Measurements from ENCODE around the gene CD6.

The CD6 gene

DNA sequence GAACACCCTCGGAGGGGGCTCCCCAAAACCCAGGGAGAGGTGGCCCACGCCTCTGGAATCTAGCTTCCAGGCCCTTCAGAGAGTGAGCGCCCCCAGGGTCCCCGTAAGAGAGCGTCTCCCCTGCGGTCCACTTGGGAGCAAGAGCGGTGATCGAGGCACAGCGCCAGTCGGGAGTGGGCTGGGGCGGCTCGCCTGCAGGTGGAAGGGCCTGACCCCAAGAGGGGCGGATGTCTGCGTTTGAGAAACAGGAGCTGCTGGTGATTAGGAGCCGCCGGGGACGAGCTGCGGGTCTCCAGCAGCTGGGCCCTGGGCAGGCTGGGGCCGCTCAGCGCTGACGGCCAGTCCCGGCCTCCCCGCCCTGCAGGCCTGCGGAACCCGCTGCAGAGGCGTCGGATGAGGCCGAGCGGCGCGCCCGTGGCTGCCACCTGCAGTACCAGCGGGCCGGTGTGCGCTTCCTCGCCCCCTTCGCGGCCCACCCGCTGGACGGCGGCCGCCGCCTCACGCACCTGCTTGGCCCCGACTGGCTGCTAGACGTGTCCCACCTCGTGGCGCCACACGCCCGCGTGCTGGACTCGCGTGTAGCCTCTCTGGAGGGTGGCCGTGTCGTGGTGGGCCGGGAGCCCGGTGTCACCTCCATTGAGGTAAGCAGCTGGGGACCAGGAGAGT lies 37.2 kb upstream of the CD6 start:
- in situ Hi-C loops (cut with HindIII; ENCODE audit: low pct_ligation_motif_present, low pct_unique_long_range_greater_than_20kb, low sequenced_read_pairs) = no loop called here
- no peak for DNase-seq

DNA sequence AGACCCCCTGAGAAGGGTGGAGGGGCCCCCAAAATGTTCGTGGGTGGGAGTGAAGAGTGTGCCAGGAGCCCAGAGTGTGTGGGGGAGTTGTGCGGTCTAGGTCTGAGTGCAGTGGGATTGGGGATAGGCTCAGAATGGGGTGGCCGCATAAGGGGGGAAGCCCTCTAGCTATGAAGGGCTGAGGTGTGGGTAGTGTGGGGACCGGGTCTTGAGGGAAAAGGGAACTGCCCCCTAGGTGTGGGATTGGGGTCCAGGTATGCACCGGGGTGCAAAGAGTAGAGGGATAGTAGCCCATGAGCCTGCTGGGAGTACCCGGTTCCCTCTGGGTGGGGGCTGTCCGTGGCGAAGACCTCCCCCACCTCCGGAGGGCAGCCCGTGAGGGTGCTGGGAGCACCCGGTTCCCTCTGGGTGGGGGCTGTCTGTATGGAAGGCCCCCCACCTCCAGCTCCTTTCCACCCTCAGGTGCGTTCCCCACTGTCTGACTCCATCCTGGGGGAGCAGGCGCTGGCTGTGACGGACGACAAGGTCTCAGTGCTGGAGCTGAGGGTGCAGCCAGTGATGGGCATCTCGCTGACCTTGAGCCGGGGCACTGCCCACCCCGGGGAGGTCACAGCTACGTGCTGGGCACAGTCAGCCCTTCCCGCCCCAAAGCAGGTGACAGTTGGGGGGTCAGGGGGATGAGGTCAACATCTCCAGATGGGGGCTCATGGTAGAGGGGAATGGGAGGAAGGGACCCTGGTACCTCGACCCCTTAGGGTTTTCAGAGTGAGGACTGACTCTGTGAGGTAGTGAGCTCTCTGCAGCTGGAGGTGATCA lies 36.5 kb upstream of the CD6 start:
- in situ Hi-C loops (cut with HindIII; ENCODE audit: low pct_ligation_motif_present, low pct_unique_long_range_greater_than_20kb, low sequenced_read_pairs) = no loop called here
- no peak for DNase-seq

DNA sequence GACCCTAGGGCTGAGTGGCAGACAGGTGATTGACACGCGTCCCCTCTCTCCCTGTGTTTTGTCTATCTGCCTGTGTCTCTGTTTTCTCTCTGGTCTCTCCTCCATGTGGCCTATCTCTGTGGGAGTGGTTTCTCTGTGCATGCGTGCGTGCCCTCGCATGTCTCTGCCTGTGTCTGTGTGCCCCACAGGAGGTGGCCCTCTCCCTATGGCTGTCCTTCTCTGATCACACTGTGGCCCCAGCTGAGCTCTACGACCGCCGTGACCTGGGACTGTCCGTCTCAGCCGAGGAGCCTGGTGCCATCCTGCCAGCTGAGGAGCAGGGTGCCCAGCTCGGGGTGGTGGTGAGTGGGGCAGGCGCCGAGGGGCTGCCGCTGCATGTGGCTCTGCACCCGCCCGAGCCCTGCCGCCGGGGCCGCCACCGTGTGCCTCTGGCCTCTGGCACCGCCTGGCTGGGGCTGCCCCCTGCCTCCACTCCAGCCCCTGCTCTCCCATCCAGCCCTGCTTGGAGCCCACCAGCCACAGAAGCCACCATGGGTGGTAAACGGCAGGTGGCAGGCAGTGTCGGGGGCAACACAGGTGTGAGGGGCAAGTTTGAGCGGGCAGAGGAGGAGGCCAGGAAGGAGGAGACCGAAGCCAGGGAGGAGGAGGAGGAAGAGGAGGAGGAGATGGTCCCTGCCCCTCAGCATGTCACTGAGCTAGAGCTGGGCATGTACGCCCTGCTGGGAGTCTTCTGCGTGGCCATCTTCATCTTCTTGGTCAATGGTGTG lies 35.6 kb upstream of the CD6 start:
- in situ Hi-C loops (cut with HindIII; ENCODE audit: low pct_ligation_motif_present, low pct_unique_long_range_greater_than_20kb, low sequenced_read_pairs) = no loop called here
- DNase-seq = no peak

DNA sequence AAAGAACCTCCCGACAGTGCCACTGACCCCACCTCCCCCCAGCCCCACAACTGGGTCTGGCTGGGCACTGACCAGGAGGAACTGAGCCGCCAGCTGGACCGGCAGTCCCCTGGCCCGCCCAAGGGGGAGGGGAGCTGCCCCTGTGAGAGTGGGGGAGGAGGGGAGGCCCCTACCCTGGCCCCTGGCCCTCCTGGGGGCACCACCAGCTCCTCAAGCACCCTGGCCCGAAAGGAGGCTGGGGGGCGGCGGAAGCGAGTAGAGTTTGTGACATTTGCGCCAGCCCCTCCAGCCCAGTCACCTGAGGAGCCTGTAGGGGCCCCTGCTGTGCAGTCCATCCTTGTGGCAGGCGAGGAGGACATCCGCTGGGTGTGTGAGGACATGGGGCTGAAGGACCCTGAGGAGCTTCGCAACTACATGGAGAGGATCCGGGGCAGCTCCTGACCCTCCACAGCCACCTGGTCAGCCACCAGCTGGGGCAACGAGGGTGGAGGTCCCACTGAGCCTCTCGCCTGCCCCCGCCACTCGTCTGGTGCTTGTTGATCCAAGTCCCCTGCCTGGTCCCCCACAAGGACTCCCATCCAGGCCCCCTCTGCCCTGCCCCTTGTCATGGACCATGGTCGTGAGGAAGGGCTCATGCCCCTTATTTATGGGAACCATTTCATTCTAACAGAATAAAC lies 34.9 kb upstream of the CD6 start:
- DNase-seq = no peak
- in situ Hi-C loops (cut with HindIII; ENCODE audit: low pct_ligation_motif_present, low pct_unique_long_range_greater_than_20kb, low sequenced_read_pairs) = no loop called here

DNA sequence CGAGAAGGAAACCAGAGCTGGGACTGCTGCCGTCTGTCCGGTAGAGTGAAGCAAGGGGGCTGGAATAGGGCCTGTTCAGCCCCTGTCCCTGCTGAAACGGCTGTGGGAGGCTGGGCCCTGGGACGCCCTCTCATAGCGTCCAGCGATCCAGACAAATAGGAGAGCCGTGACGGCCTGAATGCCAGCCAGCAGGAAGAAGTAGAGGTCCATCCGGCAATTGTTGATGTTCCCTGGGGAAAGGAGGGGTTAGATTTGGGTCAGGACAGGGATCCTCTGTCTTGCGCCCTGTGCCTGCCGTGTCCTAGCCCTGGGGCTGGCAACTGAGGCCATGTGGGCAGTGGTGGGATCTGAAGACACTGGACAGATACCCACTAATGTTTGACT lies 34.3 kb upstream of the CD6 start:
- no peak for DNase-seq
- in situ Hi-C loops (cut with HindIII; ENCODE audit: low pct_ligation_motif_present, low pct_unique_long_range_greater_than_20kb, low sequenced_read_pairs) = no loop called here

DNA sequence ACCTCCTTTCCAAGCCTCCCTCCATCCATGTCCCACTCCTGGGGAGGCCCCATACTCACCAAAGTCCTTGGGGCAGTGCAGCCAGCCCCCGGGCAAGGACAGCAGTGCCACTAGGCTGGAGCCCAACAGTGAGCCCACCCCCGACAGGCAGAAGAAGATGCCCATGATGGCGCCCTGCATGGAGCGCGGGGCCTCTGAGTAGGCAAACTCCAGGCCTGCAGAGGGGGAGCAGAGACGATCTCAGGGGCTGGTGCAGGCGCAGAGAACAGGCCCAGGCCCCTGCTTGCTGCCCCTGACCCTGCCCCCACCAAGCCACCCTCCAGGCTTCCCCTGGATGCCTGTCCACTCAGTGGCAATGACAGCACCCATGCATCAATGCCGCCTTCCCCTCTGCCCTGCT lies 33.7 kb upstream of the CD6 start:
- in situ Hi-C loops (cut with HindIII; ENCODE audit: low pct_ligation_motif_present, low pct_unique_long_range_greater_than_20kb, low sequenced_read_pairs) = no loop called here
- no peak for DNase-seq

DNA sequence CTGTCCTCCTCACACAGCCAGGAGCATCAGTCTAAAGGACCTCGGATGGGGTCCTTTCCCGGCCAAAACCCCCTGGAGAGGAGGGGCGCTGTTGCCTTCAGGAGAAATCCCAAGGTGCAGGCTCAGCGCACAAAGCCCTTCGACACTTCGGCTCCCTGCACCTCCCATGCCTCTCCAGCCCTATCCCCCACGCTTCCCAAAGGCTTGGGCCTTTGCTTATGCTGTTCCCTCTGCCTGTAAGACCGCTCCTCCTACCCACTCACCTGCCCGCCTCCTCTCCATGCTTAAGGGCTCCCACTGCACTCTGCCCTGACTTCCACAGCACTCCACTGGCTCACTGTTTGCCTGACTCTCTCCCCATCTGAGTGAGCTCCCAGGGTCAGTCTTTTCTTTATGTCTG lies 33.0 kb upstream of the CD6 start:
- DNase-seq = no peak
- in situ Hi-C loops (cut with HindIII; ENCODE audit: low pct_ligation_motif_present, low pct_unique_long_range_greater_than_20kb, low sequenced_read_pairs) = no loop called here

DNA sequence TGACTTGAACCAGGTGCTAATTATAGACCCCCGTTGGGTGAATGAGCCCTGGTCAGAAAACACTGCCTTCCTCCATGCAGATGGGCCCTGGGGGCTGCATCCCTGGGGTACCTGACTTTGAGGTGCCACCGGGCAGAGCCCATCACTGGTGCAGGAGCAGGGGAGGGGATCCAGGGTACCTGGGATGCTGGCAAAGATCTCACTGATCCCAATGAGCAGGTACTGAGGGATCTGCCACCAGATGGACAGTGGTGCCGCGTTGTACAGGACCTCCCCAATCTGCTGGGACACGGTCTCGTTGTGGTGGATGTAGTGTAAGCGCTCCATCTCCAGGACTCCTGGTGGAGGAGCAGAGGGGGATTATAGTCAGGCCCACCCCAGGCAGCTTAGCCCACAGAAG lies 32.2 kb upstream of the CD6 start:
- in situ Hi-C loops (cut with HindIII; ENCODE audit: low pct_ligation_motif_present, low pct_unique_long_range_greater_than_20kb, low sequenced_read_pairs) = no loop called here
- DNase-seq = no peak

DNA sequence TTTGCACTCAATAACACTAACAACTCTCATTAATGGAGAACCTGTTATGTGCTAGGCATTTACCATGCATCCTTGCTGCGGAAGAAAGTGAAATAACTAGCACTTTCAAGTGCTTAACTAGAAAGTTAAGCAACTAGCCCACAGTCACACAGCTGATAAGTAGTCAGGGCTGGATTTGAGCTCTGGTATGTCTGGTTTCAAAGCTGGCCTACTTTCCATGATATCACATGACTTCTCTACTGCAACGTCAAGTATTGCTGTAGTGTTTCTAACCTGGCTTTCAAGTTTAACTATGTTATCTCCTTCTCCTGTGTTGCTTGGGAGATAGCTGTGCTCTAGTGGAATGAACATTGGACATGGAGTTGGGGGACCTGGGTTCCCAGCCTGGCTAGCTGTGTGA lies 31.6 kb upstream of the CD6 start:
- DNase-seq = no peak
- in situ Hi-C loops (cut with HindIII; ENCODE audit: low pct_ligation_motif_present, low pct_unique_long_range_greater_than_20kb, low sequenced_read_pairs) = no loop called here

DNA sequence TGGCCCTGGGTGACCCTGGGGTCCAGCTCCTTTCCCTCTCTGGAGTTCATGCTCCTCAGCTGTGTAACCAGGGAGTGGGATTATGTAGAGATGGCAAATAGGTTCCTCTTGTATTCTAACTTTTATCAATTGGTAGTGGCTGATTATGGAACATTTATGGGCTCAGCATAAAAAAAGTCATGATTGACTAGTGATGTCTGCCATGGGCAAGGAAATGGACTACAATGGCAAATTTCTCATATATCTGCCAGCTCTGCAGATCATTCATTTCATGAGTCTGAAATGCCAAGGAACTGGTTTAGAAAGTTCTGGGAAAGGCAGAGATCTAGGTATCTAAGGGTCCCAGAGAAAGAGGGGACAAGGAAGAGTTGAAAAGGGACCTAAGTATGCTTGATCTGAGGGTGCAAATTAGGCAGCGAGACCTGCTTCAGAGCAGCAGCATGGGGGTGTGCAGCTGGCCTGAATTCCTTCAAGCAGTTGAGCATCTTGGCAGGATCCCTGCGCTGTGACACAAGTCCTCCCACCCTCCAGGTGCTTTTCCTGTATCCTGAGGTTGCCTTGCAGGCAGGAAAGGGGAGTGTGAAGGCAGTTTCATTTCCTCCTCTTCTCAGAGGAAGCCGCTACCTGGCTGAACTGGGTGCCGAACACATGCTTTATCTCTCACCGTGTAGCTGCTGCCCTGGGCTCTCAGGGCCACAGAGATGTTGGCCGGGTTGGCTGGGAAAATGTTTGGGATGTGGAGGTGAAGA lies 29.9 kb upstream of the CD6 start:
- DNase-seq = no peak
- in situ Hi-C loops (cut with HindIII; ENCODE audit: low pct_ligation_motif_present, low pct_unique_long_range_greater_than_20kb, low sequenced_read_pairs) = no loop called here

DNA sequence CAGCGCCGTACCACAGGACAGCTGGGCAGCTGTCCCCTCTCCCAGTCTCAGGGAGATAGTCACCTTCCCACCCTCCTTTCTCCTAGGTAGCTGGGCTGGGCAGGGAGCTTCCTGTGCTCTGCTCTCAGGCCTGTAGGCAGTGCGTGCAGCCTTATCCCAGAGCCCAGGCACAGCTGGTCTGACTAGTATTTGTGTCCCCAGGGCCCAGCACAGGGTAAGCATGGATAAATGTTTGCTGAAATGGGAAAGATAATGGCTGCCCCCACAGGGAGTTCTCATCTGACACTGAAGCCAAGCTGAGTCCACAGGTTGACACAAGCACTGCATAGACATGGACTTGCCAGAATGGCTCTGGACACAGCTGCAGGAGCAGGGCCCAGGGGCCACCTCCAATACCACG lies 29.3 kb upstream of the CD6 start:
- in situ Hi-C loops (cut with HindIII; ENCODE audit: low pct_ligation_motif_present, low pct_unique_long_range_greater_than_20kb, low sequenced_read_pairs) = no loop called here

DNA sequence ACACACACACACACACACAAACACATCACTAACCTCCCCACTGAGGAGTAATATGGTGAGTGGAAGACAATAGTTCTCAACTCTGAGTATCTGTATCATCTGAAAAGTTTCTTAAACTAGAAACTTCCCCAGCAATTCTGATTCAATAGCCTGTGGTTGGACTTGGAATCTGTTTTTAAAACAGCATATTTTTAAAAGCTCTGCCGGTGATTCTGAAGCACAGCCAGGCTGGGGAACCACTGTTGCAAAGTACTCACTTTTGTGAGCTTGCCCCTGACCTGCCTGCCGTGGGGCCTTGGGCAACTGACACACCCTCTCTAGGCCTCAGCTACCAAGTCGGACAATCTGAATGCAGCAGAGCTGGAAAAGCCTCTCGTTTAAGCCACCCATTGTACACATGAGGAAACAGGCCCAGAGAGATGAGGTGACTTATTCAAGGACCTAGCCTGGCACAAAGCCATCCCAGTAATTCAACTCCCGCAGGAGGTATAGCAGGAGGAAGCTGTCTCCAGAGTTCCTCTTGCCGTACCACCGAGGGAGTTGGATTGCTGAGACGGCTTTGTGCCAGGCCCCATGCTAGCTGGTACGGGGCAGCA lies 28.4 kb upstream of the CD6 start:
- no peak for DNase-seq

More for the DNA sequence above, 29.3 kb upstream of the CD6 start:
- no peak for DNase-seq

DNA sequence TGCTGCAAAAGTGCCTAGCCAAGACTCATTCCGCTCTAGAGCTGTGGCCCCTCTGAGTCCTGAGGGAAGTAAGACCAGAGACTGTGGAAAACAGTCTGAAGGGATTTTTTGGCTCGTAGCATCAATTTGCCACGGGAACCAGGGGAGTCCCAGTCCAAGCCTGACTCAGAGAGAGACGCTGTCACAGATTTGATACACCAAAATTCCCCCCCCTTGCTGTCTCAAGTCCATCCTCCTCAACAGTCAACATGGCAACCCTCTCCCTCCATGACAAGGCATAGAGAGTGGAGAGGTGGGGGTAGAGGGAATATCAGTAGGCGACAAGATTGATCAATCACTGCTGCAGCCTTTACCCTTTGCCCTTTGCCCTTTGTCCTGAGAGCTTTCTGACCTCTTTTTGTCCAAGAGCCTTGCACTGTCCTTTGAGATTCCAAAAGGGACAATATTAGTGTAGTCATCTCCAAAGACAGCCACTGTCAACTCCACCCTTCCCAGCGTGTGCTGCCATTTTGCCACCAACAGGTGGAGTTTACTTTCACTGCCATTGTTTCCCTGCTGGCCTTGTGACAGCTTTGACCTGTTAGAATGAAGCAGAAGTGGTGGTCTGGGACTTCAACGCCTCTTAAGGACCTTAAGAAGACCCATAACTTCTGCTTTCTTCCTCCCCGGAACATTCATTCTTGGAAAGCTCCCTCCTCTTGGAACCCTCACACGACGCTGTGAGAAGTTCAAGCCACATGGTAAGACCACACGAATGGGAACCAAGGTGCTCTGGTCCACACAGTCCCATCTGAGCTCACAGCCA lies 26.8 kb upstream of the CD6 start:
- DNase-seq = no peak
- in situ Hi-C loops (cut with HindIII; ENCODE audit: low pct_ligation_motif_present, low pct_unique_long_range_greater_than_20kb, low sequenced_read_pairs) = no loop called here

More for the DNA sequence above, 28.4 kb upstream of the CD6 start:
- in situ Hi-C loops (cut with HindIII; ENCODE audit: low pct_ligation_motif_present, low pct_unique_long_range_greater_than_20kb, low sequenced_read_pairs) = no loop called here

DNA sequence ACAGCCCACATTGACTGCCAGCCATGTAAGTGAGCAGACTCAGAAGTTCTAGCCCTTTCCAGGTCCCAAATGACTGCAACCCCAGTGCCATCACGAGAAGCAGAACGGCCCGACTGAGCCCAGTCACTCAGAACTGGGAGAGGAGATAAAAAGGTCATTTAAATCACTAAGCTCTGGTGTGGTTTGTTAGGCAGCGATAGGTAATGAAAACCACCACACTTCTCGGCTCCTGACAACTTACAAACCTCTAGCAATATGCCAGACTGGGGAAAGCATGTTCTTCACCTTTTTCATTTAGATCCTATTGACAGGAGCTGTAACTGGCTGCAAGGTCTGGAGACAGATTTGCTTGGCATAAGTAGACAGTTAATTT lies 26.2 kb upstream of the CD6 start:
- no peak for DNase-seq
- in situ Hi-C loops (cut with HindIII; ENCODE audit: low pct_ligation_motif_present, low pct_unique_long_range_greater_than_20kb, low sequenced_read_pairs) = no loop called here

DNA sequence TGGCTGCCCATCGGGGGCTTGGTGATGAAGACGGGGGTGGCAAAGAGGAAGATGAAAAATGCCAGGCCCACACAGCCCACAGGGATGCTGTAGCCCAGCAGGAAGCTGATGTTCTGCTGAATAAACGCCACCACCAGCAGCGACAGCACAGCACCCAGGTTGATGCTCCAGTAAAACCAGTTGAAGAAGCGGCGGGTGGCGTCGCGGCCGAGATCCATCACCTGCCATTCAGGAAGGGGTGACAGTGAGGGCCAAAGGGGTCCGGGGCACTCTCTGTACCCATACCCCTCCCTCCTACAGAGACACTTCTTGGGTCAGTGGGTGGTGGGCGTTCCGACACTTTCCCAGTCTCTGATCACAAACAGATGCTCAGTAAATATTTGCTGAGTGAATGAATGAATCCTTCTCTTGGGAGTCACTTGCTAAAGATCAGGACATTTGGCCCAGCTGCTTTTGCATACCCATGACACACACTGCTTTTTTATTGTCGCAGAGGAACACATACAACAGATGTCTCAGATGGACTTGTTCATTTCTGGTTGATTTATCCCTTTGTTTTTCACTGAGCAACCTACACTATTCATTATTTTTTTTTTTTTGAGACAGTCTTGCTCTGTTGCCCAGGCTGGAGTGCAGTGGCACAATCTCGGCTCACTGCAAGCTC lies 24.7 kb upstream of the CD6 start:
- DNase-seq = no peak
- in situ Hi-C loops (cut with HindIII; ENCODE audit: low pct_ligation_motif_present, low pct_unique_long_range_greater_than_20kb, low sequenced_read_pairs) = no loop called here

DNA sequence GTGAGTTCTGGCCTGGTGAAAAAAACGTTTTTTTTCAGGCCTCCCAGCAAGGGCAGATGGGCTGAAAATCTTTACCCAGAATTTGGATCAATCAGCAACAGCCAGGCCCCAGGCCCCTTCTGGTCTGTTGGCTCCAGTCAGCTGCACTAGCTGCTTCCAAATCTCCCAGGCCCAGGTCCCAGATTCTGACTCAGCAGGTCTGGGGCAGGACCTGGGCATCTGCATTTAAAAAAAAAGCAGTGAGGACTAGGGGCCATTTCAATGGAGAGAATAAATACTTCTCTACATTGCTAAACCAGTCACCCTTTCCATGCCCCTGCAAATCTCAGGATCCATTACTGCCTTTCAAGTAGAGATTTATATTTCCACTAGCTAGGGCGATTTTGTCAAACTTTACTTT lies 23.8 kb upstream of the CD6 start:
- DNase-seq = no peak
- in situ Hi-C loops (cut with HindIII; ENCODE audit: low pct_ligation_motif_present, low pct_unique_long_range_greater_than_20kb, low sequenced_read_pairs) = no loop called here

DNA sequence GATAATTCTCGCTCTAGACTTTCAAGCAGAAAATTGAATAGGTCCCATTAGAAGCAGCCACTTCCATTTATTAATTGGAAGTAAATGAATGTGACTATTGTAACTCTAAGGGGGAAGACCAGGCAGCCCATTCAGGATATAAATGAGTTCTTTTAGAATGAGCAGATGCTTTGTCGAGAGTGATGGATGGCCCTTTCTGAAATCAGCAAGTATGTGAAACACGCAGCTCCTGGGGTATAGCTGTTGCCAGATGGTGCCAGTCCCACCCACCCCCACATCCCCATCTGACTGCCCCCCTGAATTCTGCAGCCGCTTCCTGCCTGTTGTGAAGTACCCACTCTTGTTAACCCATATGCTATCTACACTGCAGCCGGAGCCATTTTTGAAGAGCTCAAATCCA lies 23.2 kb upstream of the CD6 start:
- no peak for DNase-seq
- in situ Hi-C loops (cut with HindIII; ENCODE audit: low pct_ligation_motif_present, low pct_unique_long_range_greater_than_20kb, low sequenced_read_pairs) = no loop called here

Measured in ACHN (cell line).